ENCODE results near the gene HTR7. TPM values are rescaled to one million over a fixed set of nuclear protein-coding genes. Genes with fewer than 3 reads are reported as not detected.
A peak's percentile ranks its signal among the peaks of the same experiment; 100 is the strongest.

Gene HTR7
- total RNA-seq, 2 experiments from 2014 or later, result 0.08 TPM

DNA sequence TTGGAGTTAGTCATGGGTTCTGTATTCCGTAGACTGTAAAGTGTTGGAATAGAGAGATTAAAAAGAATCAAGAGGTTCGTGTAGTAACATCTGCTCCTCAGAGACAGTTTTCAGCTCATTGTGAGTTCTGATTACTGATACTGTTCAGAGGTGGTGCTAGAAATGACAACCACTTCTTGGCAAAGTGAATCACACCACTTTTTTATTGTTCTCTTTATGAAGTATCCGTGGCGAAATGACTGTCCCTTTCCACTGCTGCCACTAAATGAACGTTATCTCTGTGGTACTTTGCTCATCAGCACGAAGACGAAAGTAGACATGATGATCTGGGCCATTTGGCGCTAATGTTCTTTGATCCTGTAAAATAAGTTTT lies 14.8 kb upstream of the HTR7 start:
- H3K27me3 Mint-ChIP-seq, result peaks cover 27% of the 10 kb centered on the region
- intact Hi-C loops (cut with DNase I, micrococcal nuclease), result loop anchor here (5.0 to 10.0 kb wide), 7 partner anchors 290 to 1422 kb away; partner anchors contain the start of genes BTAF1 (in 2 of the 2), CPEB3 (in 1 of the 2), KIF20B (in 1 of the 2) and MARCHF5 (in 1 of the 2)
- H3K4me1 ChIP-seq (ENCODE audit: insufficient read depth, low read length), result peaks cover 16% of the 10 kb centered on the region
- no peaks in the 10 kb centered on the region for H3K9me3 Mint-ChIP-seq
- peaks cover 38% of the 10 kb centered on the region for H3K4me1 Mint-ChIP-seq (ENCODE audit: low read depth)
- ChIA-PET CTCF (interaction anchor here (2.3 kb wide), 1 partner anchor 10 kb away, joined by 8 read pairs; no protein-coding TSS in a partner anchor), POLR2A (interaction anchor here (0.6 to 1.8 kb wide), 6 partner anchors 7 to 1171 kb away, joined by 3 to 7 read pairs (median 4); partner anchors contain the start of gene KIF20B)
- H3K4me3 Mint-ChIP-seq, result peak overlapping the region; percentile 96
- TF ChIP-seq, protein P1, sequence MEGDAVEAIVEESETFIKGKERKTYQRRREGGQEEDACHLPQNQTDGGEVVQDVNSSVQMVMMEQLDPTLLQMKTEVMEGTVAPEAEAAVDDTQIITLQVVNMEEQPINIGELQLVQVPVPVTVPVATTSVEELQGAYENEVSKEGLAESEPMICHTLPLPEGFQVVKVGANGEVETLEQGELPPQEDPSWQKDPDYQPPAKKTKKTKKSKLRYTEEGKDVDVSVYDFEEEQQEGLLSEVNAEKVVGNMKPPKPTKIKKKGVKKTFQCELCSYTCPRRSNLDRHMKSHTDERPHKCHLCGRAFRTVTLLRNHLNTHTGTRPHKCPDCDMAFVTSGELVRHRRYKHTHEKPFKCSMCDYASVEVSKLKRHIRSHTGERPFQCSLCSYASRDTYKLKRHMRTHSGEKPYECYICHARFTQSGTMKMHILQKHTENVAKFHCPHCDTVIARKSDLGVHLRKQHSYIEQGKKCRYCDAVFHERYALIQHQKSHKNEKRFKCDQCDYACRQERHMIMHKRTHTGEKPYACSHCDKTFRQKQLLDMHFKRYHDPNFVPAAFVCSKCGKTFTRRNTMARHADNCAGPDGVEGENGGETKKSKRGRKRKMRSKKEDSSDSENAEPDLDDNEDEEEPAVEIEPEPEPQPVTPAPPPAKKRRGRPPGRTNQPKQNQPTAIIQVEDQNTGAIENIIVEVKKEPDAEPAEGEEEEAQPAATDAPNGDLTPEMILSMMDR (IDR thresholded peaks at IDR 0.05), result no peak
- ATAC-seq (ENCODE audit: poor library complexity) (no peak), DNase-seq (no peak)
- peak overlapping the region; percentile 95 for H3K4me3 ChIP-seq (ENCODE audit: low read length)
- H3K27ac Mint-ChIP-seq, result peak overlapping the region; percentile 84
- no peaks in the 10 kb centered on the region for H3K9me3 ChIP-seq (ENCODE audit: control insufficient read depth in 1 of 2, insufficient read depth in 1 of 2, low read length in 2 of 2)
- H3K36me3 Mint-ChIP-seq (ENCODE audit: low read depth), result peaks cover 38% of the 10 kb centered on the region
- peaks cover 0 to 19% of the 10 kb centered on the region in 2 experiments for H3K27me3 ChIP-seq (ENCODE audit: control insufficient read depth in 1 of 2, insufficient read depth in 2 of 2, low read length in 2 of 2)
- H3K36me3 ChIP-seq (ENCODE audit: insufficient read depth, low read length), result peaks cover 22% of the 10 kb centered on the region
- H3K27ac ChIP-seq (ENCODE audit: low read depth in 1 of 2, low read length in 2 of 2), result no peak overlapping the region

DNA sequence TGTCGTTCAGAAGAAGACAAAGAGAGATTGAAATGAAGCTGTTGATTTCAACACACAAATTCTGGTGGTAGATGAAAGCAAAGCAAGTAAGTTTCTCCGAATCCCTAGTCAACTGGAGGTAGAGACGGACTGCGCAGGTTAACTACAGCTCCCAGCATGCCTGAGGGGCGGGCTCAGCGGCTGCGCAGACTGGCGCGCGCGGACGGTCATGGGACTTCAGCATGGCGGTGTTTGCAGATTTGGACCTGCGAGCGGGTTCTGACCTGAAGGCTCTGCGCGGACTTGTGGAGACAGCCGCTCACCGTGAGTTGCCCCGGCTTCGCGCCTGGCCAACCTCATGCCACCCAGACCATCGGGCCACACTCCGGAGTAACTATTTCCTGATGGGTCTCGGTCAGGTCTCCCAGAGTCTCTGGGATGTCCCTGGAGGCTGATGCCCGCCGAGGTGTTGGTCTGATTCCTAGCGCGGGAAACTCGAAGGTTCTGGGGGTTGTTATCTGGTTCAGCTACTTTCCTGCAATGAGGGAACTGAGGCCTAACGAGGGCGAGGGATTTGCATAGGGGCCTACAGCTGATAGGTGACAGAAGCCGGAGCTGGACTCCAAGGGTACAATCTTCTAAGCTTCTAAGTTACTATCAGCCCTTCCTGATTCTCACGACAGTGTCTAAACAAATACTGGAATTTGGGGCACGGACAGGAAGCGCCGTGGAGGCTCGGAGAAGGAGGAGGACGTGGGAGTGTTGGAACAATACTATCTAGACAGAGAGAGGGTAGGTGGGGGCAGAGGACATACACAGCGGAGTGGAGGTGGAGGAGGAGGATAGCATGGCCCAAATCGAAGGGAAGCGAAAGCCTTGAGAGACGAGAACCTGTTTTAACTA lies 14.2 kb upstream of the HTR7 start, which contains the start of gene RPP30:
RPP30 (plus strand) TSS at position 209 of the 882 bp plus-strand sequence; CDS start at position 222, 13 bp downstream.
- H3K4me3 Mint-ChIP-seq, result peak within 1 kb of the TSS; percentile 96
- peaks cover 32% of the 10 kb centered on the region for H3K36me3 Mint-ChIP-seq (ENCODE audit: low read depth)
- H3K4me3 ChIP-seq (ENCODE audit: low read length), result peak within 1 kb of the TSS; percentile 95
- peak within 1 kb of the TSS; percentile 84 for H3K27ac Mint-ChIP-seq
- H3K4me1 Mint-ChIP-seq (ENCODE audit: low read depth), result peaks cover 38% of the 10 kb centered on the region
- H3K4me1 ChIP-seq (ENCODE audit: insufficient read depth, low read length), result peaks cover 16% of the 10 kb centered on the region
- DNase-seq (peak; percentile 67 to 88 (median 74)), ATAC-seq (ENCODE audit: poor library complexity) (peak; percentile 98)
- peaks cover 16% of the 10 kb centered on the region for H3K36me3 ChIP-seq (ENCODE audit: insufficient read depth, low read length)
- intact Hi-C loops (cut with DNase I, micrococcal nuclease), result loop anchor here (1.0 to 10.0 kb wide), 9 partner anchors 121 to 1423 kb away; partner anchors contain the start of genes BTAF1 (in 2 of the 2), CPEB3 (in 1 of the 2), KIF20B (in 1 of the 2) and MARCHF5 (in 1 of the 2)
- CTCF ChIA-PET, result interaction anchor here (1.0 to 2.3 kb wide), 4 partner anchors 8 to 46 kb away, joined by 3 to 11 read pairs (median 6); partner anchors contain the start of gene HTR7
- peak within 1 kb of the TSS; percentile 31 to 46 for H3K27ac ChIP-seq (ENCODE audit: low read depth in 1 of 2, low read length in 2 of 2)
- H3K27me3 ChIP-seq (ENCODE audit: control insufficient read depth in 1 of 2, insufficient read depth in 2 of 2, low read length in 2 of 2), result peaks cover 0 to 22% of the 10 kb centered on the region in 2 experiments
- H3K9me3 Mint-ChIP-seq, result no peaks in the 10 kb centered on the region
- POLR2A ChIA-PET, result interaction anchor here (0.6 to 1.8 kb wide), 14 partner anchors 8 to 1419 kb away, joined by 3 to 7 read pairs (median 4); partner anchors contain the start of genes BTAF1, CPEB3, HTR7 and KIF20B
- TF ChIP-seq, protein P1 (IDR thresholded peaks at IDR 0.05), result no peak
- H3K27me3 Mint-ChIP-seq, result peaks cover 33% of the 10 kb centered on the region
- no peaks in the 10 kb centered on the region for H3K9me3 ChIP-seq (ENCODE audit: control insufficient read depth in 1 of 2, insufficient read depth in 1 of 2, low read length in 2 of 2)

DNA sequence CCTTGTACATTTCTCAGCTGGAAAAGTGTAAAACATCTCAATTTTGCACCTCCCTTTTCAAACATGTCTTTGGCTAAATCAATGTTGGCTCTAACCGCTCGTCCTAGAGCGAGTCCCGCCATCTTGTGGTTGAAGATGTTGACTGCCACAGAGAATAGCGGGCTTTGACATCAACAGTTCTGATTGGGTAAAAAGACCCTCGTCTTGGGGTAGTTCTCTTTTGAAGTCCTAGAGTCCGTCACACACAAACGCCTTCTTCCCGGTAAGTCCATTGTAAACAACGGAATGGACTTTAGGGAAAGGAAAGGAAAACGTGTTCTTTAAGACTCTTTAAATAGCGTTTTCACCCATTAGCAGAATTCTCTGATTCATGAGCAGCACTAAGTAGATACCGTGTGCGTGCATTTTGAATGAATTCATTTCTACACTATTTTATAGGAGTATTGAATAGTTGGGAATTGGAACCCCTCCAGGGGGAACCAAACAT lies 13.5 kb upstream of the HTR7 start:
- peak overlapping the region; percentile 96 for H3K4me3 Mint-ChIP-seq
- no peaks in the 10 kb centered on the region for H3K9me3 Mint-ChIP-seq
- peak overlapping the region in 1 of 2 donors; percentile 18 for H3K27ac ChIP-seq (ENCODE audit: low read depth in 1 of 2, low read length in 2 of 2)
- H3K4me1 Mint-ChIP-seq (ENCODE audit: low read depth), result peaks cover 38% of the 10 kb centered on the region
- DNase-seq, result peak in 11 of 14 experiments; percentile 8 to 75 (median 21)
- intact Hi-C loops (cut with DNase I, micrococcal nuclease), result loop anchor here (1.0 to 10.0 kb wide), 9 partner anchors 121 to 1423 kb away; partner anchors contain the start of genes BTAF1 (in 2 of the 2), CPEB3 (in 1 of the 2), KIF20B (in 1 of the 2) and MARCHF5 (in 1 of the 2)
- ChIA-PET CTCF (interaction anchor here (1.0 to 2.3 kb wide), 4 partner anchors 8 to 46 kb away, joined by 3 to 11 read pairs (median 6); partner anchors contain the start of gene HTR7), POLR2A (interaction anchor here (0.8 to 1.8 kb wide), 12 partner anchors 8 to 1420 kb away, joined by 3 to 7 read pairs (median 3); partner anchors contain the start of genes BTAF1, CPEB3, HTR7 and KIF20B)
- ATAC-seq (ENCODE audit: poor library complexity), result peak; percentile 62
- TF ChIP-seq, protein P1 (IDR thresholded peaks at IDR 0.05), result peak; percentile 38
- H3K27me3 Mint-ChIP-seq, result peaks cover 40% of the 10 kb centered on the region
- H3K27me3 ChIP-seq (ENCODE audit: control insufficient read depth in 1 of 2, insufficient read depth in 2 of 2, low read length in 2 of 2), result peaks cover 0 to 29% of the 10 kb centered on the region in 2 experiments
- peaks cover 25% of the 10 kb centered on the region for H3K36me3 Mint-ChIP-seq (ENCODE audit: low read depth)
- H3K36me3 ChIP-seq (ENCODE audit: insufficient read depth, low read length), result peaks cover 10% of the 10 kb centered on the region
- H3K4me3 ChIP-seq (ENCODE audit: low read length), result peak overlapping the region; percentile 95
- no peaks in the 10 kb centered on the region for H3K9me3 ChIP-seq (ENCODE audit: control insufficient read depth in 1 of 2, insufficient read depth in 1 of 2, low read length in 2 of 2)
- H3K4me1 ChIP-seq (ENCODE audit: insufficient read depth, low read length), result peaks cover 16% of the 10 kb centered on the region
- H3K27ac Mint-ChIP-seq, result peak overlapping the region; percentile 84

Measured in CD4-positive, alpha-beta T cell (primary cell).